Neural cell (in vitro differentiated cells): ENCODE results near the gene ERCC6L. TPM values are rescaled to one million over a fixed set of nuclear protein-coding genes. Genes with fewer than 3 reads are reported as not detected.

Experiments used
- H2AFZ ChIP-seq: fragments of 200-600, 300-800 bp; sonication (generic), shearing (Covaris generic); 2 replicates; pipeline ENCODE4 v1.6.0; 2014; ENCODE audit warnings: low read depth, mild to moderate bottlenecking, antibody characterized with exemption, low read length, moderate library complexity
- H3F3A ChIP-seq: fragments of 200-600 bp; shearing (Covaris generic); 2 replicates; pipeline ENCODE4 v1.6.1; 2016; ENCODE audit warnings: mild to moderate bottlenecking, moderate library complexity, mixed read lengths, antibody characterized with exemption, low read length; ENCODE audit not compliant: insufficient read depth, poor library complexity, severe bottlenecking
- H3K27ac ChIP-seq: fragments of 200-600, 300-800 bp; sonication (generic), shearing (Covaris generic); 2 replicates; pipeline ENCODE4 v1.5.1; 2014; ENCODE audit warnings: mild to moderate bottlenecking, low read length, moderate library complexity
- H3K27me3 ChIP-seq: fragments of 300-800, 200-600 bp; sonication (generic), shearing (Covaris generic); 2 replicates; pipeline ENCODE4 v1.6.0; 2014; ENCODE audit warnings: mild to moderate bottlenecking, low read depth, low read length, moderate library complexity; ENCODE audit not compliant: insufficient read depth
- H3K36me3 ChIP-seq: fragments of 300-800, 200-600 bp; sonication (generic), shearing (Covaris generic); 2 replicates; pipeline ENCODE4 v1.5.1; 2014; ENCODE audit warnings: mild to moderate bottlenecking, antibody characterized with exemption, low read length, moderate library complexity; ENCODE audit not compliant: insufficient read depth
- H3K4me2 ChIP-seq: fragments of 300-800, 200-600 bp; sonication (generic), shearing (Covaris generic); 2 replicates; pipeline ENCODE4 v1.6.0; 2014; ENCODE audit warnings: mild to moderate bottlenecking, low read length
- H3K4me3 ChIP-seq: fragments of 300-800, 200-600 bp; sonication (generic), shearing (Covaris generic); 2 replicates; pipeline ENCODE4 v1.5.1; 2014; ENCODE audit warnings: mild to moderate bottlenecking, low read length, moderate library complexity
- H3K79me2 ChIP-seq: fragments of 200-600 bp; shearing (Covaris generic); replicated peaks from 2 replicates; pipeline ENCODE4 v1.6.0; 2014; ENCODE audit warnings: mild to moderate bottlenecking, low read length, moderate library complexity; ENCODE audit not compliant: insufficient read depth
- H3K9ac ChIP-seq: fragments of 300-800, 200-600 bp; sonication (generic), shearing (Covaris generic); 2 replicates; pipeline ENCODE4 v1.6.1; 2016; ENCODE audit warnings: mild to moderate bottlenecking, low read length, mixed read lengths
- H3K9me2 ChIP-seq: fragments of 200-600 bp; shearing (Covaris generic); 2 replicates; pipeline ENCODE4 v1.6.1; 2016; ENCODE audit warnings: mild to moderate bottlenecking, low read length, mixed read lengths; ENCODE audit not compliant: insufficient read depth
- H3K9me3 ChIP-seq: fragments of 200-600, 300-800 bp; sonication (generic), shearing (Covaris generic); 2 replicates; pipeline ENCODE4 v1.6.1; 2016; ENCODE audit warnings: mild to moderate bottlenecking, mixed run types, low read length, moderate library complexity, mixed read lengths
- H4K20me1 ChIP-seq: fragments of 200-600 bp; shearing (Covaris generic); 2 replicates; pipeline ENCODE4 v1.6.1; 2016; ENCODE audit warnings: mild to moderate bottlenecking, mixed run types; ENCODE audit not compliant: insufficient read depth
- CTCF ChIP-seq: fragments of 450-650 bp; IDR thresholded peaks from 2 replicates; pipeline ENCODE4 v1.5.1; 2014; ENCODE audit warnings: antibody characterized with exemption, mild to moderate bottlenecking, moderate library complexity; ENCODE audit not compliant: poor library complexity, severe bottlenecking
- EP300 ChIP-seq: fragments of 450-650 bp; conservative IDR thresholded peaks from 2 replicates; pipeline ENCODE4 v1.6.1; 2014; ENCODE audit warnings: antibody characterized with exemption, mild to moderate bottlenecking, moderate library complexity; ENCODE audit not compliant: poor library complexity, severe bottlenecking
- EZH2 ChIP-seq: fragments of 200-600, 300-800 bp; shearing (Covaris generic), sonication (generic); IDR thresholded peaks from 2 replicates; pipeline ENCODE4 v1.6.1; 2014; ENCODE audit warnings: antibody characterized with exemption, low read length, borderline replicate concordance, mild to moderate bottlenecking; ENCODE audit not compliant: insufficient read depth, poor library complexity, severe bottlenecking
- MXI1 ChIP-seq: fragments of 450-650 bp; conservative IDR thresholded peaks from 2 replicates; pipeline ENCODE4 v1.6.1; 2014; ENCODE audit warnings: antibody characterized with exemption, mild to moderate bottlenecking; ENCODE audit not compliant: poor library complexity, severe bottlenecking
- POLR2AphosphoS5 ChIP-seq: IDR thresholded peaks from 2 replicates; pipeline ENCODE4 v1.6.1; 2012
- RAD21 ChIP-seq: fragments of 450-650 bp; conservative IDR thresholded peaks from 2 replicates; pipeline ENCODE4 v1.6.1; 2014; ENCODE audit warnings: antibody characterized with exemption, mild to moderate bottlenecking, moderate library complexity
- REST ChIP-seq: IDR thresholded peaks from 2 replicates; pipeline ENCODE4 v1.6.1; 2012; ENCODE audit warnings: borderline replicate concordance
- SMC3 ChIP-seq: fragments of 450-650 bp; conservative IDR thresholded peaks from 2 replicates; pipeline ENCODE4 v1.6.1; 2014; ENCODE audit warnings: antibody characterized with exemption, mild to moderate bottlenecking, moderate library complexity; ENCODE audit not compliant: poor library complexity
- TAF1 ChIP-seq: IDR thresholded peaks from 2 replicates; pipeline ENCODE4 v1.6.1; 2012; ENCODE audit warnings: low read depth
- polyA plus RNA-seq: library from polyadenylated mRNA; depleted of rRNA; stranded (reverse); fragments of >200 nt; gene quantifications from 2 replicates; pipeline ENCODE4 v1.2.3, GENCODE V29; 2014

The ERCC6L gene
- polyA plus RNA-seq, 1 donor from 2014 or later = 0.28 TPM

GRCh38 chrX:72238183-72238582 is 644 bp downstream of the ERCC6L start:
- Histone ChIP-seq H3K9ac (no peak overlapping the region), H3K36me3 (no peaks in the 10 kb centered on the region), H3K79me2 (no peaks in the 10 kb centered on the region), H3F3A (no peaks in the 10 kb centered on the region), H3K27me3 (no peaks in the 10 kb centered on the region), H3K9me3 (no peaks in the 10 kb centered on the region), H2AFZ (no peak overlapping the region), H3K9me2 (no peaks in the 10 kb centered on the region), H4K20me1 (no peaks in the 10 kb centered on the region), H3K27ac (no peak overlapping the region), H3K4me3 (peak overlapping the region; percentile 64), H3K4me2 (no peak overlapping the region)
- TF ChIP-seq EP300 = no peak
- TF ChIP-seq RAD21 = no peak
- TF ChIP-seq EZH2 = no peak
- no peak for TF ChIP-seq REST
- no peak for TF ChIP-seq SMC3
- no peak for TF ChIP-seq TAF1
- TF ChIP-seq MXI1 = no peak
- no peak for TF ChIP-seq CTCF
- TF ChIP-seq POLR2AphosphoS5 = no peak

GRCh38 chrX:72236841-72237240 is 2.0 kb downstream of the ERCC6L start:
- Histone ChIP-seq H3F3A (no peaks in the 10 kb centered on the region), H3K4me2 (no peak overlapping the region), H3K27ac (no peak overlapping the region)

More at GRCh38 chrX:72236841-72237240, 2.0 kb downstream of the ERCC6L start:
- H3K4me3 ChIP-seq = no peak overlapping the region
- H3K9ac ChIP-seq = no peak overlapping the region
- H2AFZ ChIP-seq = no peak overlapping the region
- no peaks in the 10 kb centered on the region for H3K27me3 ChIP-seq
- H3K9me2 ChIP-seq = no peaks in the 10 kb centered on the region
- H3K36me3 ChIP-seq = no peaks in the 10 kb centered on the region
- no peaks in the 10 kb centered on the region for H3K9me3 ChIP-seq
- H3K79me2 ChIP-seq = no peaks in the 10 kb centered on the region
- H4K20me1 ChIP-seq = no peaks in the 10 kb centered on the region
- TF ChIP-seq EZH2 (no peak), EP300 (no peak), SMC3 (no peak), REST (no peak), MXI1 (no peak), RAD21 (no peak), POLR2AphosphoS5 (no peak), CTCF (no peak), TAF1 (no peak)
